OCI-LY1 (cell line): Measurements from ENCODE around the gene WNT6.

ENCODE experiments used
- H2AFZ ChIP-seq: fragments of 200-600 bp; sonication (generic), shearing (Covaris generic); 2 replicates; pipeline ENCODE4 v1.6.0; 2014; ENCODE audit warnings: antibody characterized with exemption, mild to moderate bottlenecking, low read length
- H3F3A ChIP-seq: fragments of 200-600 bp; sonication (generic), shearing (Covaris generic); 2 replicates; pipeline ENCODE4 v1.6.0; 2014; ENCODE audit warnings: mild to moderate bottlenecking, antibody characterized with exemption, low read length, moderate library complexity; ENCODE audit not compliant: insufficient read depth
- H3K27ac ChIP-seq: fragments of 200-600 bp; sonication (generic); 2 replicates; pipeline ENCODE4 v1.5.1; 2014; ENCODE audit warnings: low read length, mixed run types, mild to moderate bottlenecking, low read depth; ENCODE audit not compliant: poor library complexity, severe bottlenecking
- H3K27me3 ChIP-seq: fragments of 200-600 bp; sonication (generic); 2 replicates; pipeline ENCODE4 v1.6.0; 2014; ENCODE audit warnings: antibody characterized with exemption, mild to moderate bottlenecking, low read length, moderate library complexity; ENCODE audit not compliant: insufficient read depth
- H3K36me3 ChIP-seq: fragments of 200-600 bp; sonication (generic); 2 replicates; pipeline ENCODE4 v1.6.1; 2014; ENCODE audit warnings: mild to moderate bottlenecking, antibody characterized with exemption, low read length, moderate library complexity, mixed read lengths; ENCODE audit not compliant: insufficient read depth
- H3K4me1 ChIP-seq: fragments of 200-600 bp; sonication (generic); 2 replicates; pipeline ENCODE4 v1.5.1; 2014; ENCODE audit warnings: mild to moderate bottlenecking, low read length, moderate library complexity; ENCODE audit not compliant: insufficient read depth, severe bottlenecking
- H3K4me2 ChIP-seq: fragments of 200-600 bp; sonication (generic), shearing (Covaris generic); 2 replicates; pipeline ENCODE4 v1.6.1; 2014; ENCODE audit warnings: low read length
- H3K4me3 ChIP-seq: fragments of 200-600 bp; sonication (generic); 2 replicates; pipeline ENCODE4 v1.5.1; 2014; ENCODE audit warnings: low read length, low read depth, mild to moderate bottlenecking, mixed read lengths; ENCODE audit not compliant: poor library complexity, severe bottlenecking
- H3K79me2 ChIP-seq: fragments of 200-600 bp; shearing (Covaris generic); 2 replicates; pipeline ENCODE4 v1.6.1; 2016; ENCODE audit warnings: mixed run types, low read length, mixed read lengths; ENCODE audit not compliant: insufficient read depth
- H3K9ac ChIP-seq: fragments of 200-600 bp; sonication (generic), shearing (Covaris generic); 2 replicates; pipeline ENCODE4 v1.6.1; 2014; ENCODE audit warnings: mild to moderate bottlenecking, low read length, mixed read lengths
- H3K9me2 ChIP-seq: fragments of 200-600 bp; sonication (generic), shearing (Covaris generic); 2 replicates; pipeline ENCODE4 v1.6.1; 2014; ENCODE audit warnings: low read depth, mild to moderate bottlenecking, low read length, mixed read lengths
- H3K9me3 ChIP-seq: fragments of 200-600 bp; shearing (Covaris generic); 2 replicates; pipeline ENCODE4 v1.6.1; 2014; ENCODE audit warnings: low read length, mixed read lengths
- H4K20me1 ChIP-seq: fragments of 200-600 bp; sonication (generic), shearing (Covaris generic); 2 replicates; pipeline ENCODE4 v1.6.0; 2016; ENCODE audit warnings: mild to moderate bottlenecking, low read length; ENCODE audit not compliant: insufficient read depth
- EZH2 ChIP-seq: fragments of 200-600 bp; sonication (generic), shearing (Covaris generic); IDR thresholded peaks from 2 replicates; pipeline ENCODE4 v1.8.0; 2017; ENCODE audit warnings: borderline replicate concordance, mixed run types, mild to moderate bottlenecking, antibody characterized with exemption, low read length, moderate library complexity, mixed read lengths
- TF ChIP-seq, protein P1 (sequence below): fragments of 200-600 bp; sonication (generic), shearing (Covaris generic); IDR thresholded peaks from 2 replicates; pipeline ENCODE4 v1.5.1; 2017; ENCODE audit warnings: mild to moderate bottlenecking, antibody characterized with exemption, low read length, moderate library complexity, mixed read lengths

Gene WNT6

GRCh38 chr2:218876562-218877219 is 17.1 kb downstream of the WNT6 start:
- Histone ChIP-seq H3K4me1 (peaks cover 57% of the 10 kb centered on the region), H3K9ac (no peak overlapping the region)

DNA sequence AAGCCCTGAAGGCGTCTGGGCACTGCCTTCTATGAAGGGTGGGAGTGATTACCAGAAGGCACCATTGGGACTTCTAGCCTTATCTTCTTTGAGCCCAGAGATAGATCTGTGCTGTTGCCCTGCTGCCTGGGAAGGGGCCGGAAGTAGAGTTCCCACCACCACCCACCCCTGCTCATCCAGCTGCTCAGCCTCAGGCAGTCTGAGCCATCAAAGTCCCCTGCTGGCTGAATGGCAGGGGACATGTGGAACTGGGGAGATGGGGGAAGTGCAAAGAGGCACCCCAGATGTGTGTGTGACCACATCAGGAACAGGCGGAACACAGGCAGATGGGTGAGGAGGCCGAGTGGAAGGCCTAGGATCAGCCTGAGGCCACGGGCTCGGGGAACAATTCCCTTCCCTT is 17.7 kb downstream of the WNT6 start:
- no peak for TF ChIP-seq EZH2
- TF ChIP-seq, protein P1, sequence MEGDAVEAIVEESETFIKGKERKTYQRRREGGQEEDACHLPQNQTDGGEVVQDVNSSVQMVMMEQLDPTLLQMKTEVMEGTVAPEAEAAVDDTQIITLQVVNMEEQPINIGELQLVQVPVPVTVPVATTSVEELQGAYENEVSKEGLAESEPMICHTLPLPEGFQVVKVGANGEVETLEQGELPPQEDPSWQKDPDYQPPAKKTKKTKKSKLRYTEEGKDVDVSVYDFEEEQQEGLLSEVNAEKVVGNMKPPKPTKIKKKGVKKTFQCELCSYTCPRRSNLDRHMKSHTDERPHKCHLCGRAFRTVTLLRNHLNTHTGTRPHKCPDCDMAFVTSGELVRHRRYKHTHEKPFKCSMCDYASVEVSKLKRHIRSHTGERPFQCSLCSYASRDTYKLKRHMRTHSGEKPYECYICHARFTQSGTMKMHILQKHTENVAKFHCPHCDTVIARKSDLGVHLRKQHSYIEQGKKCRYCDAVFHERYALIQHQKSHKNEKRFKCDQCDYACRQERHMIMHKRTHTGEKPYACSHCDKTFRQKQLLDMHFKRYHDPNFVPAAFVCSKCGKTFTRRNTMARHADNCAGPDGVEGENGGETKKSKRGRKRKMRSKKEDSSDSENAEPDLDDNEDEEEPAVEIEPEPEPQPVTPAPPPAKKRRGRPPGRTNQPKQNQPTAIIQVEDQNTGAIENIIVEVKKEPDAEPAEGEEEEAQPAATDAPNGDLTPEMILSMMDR, result no peak
- no peaks in the 10 kb centered on the region for H3F3A ChIP-seq
- H3K79me2 ChIP-seq, result no peaks in the 10 kb centered on the region
- H3K4me3 ChIP-seq, result no peak overlapping the region
- H3K9ac ChIP-seq, result no peak overlapping the region; the same call in 1 of the 2 replicates
- H3K9me3 ChIP-seq, result no peaks in the 10 kb centered on the region
- no peak overlapping the region for H2AFZ ChIP-seq
- no peaks in the 10 kb centered on the region for H4K20me1 ChIP-seq
- no peaks in the 10 kb centered on the region for H3K36me3 ChIP-seq
- H3K27ac ChIP-seq, result peak overlapping the region; percentile 89
- peaks cover 60% of the 10 kb centered on the region for H3K4me1 ChIP-seq
- peaks cover 9% of the 10 kb centered on the region for H3K27me3 ChIP-seq
- no peaks in the 10 kb centered on the region for H3K9me2 ChIP-seq
- H3K4me2 ChIP-seq, result no peak overlapping the region

More at GRCh38 chr2:218876562-218877219, 17.1 kb downstream of the WNT6 start:
- Histone ChIP-seq H4K20me1 (no peaks in the 10 kb centered on the region), H3K9me2 (no peaks in the 10 kb centered on the region), H3K9me3 (no peaks in the 10 kb centered on the region), H3K36me3 (no peaks in the 10 kb centered on the region), H3K27ac (peak overlapping the region; percentile 89), H3F3A (no peaks in the 10 kb centered on the region), H3K79me2 (no peaks in the 10 kb centered on the region), H3K4me2 (peak overlapping the region; percentile 4; the same call in 1 of the 2 replicates), H3K27me3 (peaks cover 11% of the 10 kb centered on the region), H2AFZ (no peak overlapping the region), H3K4me3 (no peak overlapping the region)
- TF ChIP-seq, protein P1, result peak; percentile 99
- TF ChIP-seq EZH2, result no peak

GRCh38 chr2:218877891-218878290 is 18.3 kb downstream of the WNT6 start:
- H3F3A ChIP-seq, result no peaks in the 10 kb centered on the region
- no peaks in the 10 kb centered on the region for H3K79me2 ChIP-seq
- no peaks in the 10 kb centered on the region for H3K9me2 ChIP-seq
- peak overlapping the region; percentile 40; the same call in 1 of the 2 replicates for H3K4me2 ChIP-seq
- no peaks in the 10 kb centered on the region for H3K36me3 ChIP-seq
- no peaks in the 10 kb centered on the region for H3K9me3 ChIP-seq
- H3K27me3 ChIP-seq, result peaks cover 5% of the 10 kb centered on the region; the same call in 1 of the 2 replicates
- H4K20me1 ChIP-seq, result no peaks in the 10 kb centered on the region
- H2AFZ ChIP-seq, result no peak overlapping the region
- peaks cover 65% of the 10 kb centered on the region for H3K4me1 ChIP-seq
- no peak for TF ChIP-seq EZH2
- TF ChIP-seq, protein P1, result no peak
- no peak overlapping the region; the same call in 1 of the 2 replicates for H3K9ac ChIP-seq
- no peak overlapping the region for H3K4me3 ChIP-seq
- peak overlapping the region; percentile 89 for H3K27ac ChIP-seq
